Mucosa of descending colon (tissue), 3 donors: Measurements from ENCODE around the gene RIN2. TPM values are rescaled to one million over a fixed set of nuclear protein-coding genes. Genes with fewer than 3 reads are reported as not detected.

Experiments used
- ATAC-seq: fragments of 200-7000 bp; cut with Tn5 transposase; one replicate; pipeline ENCODE4 v1.9.1; 2020; ENCODE audit warnings: mild to moderate bottlenecking, moderate library complexity
- DNase-seq, 3 donors: peaks; one replicate each; pipeline ENCODE4 v3.0.0-alpha.2; 2020
- H3K36me3 ChIP-seq: fragments of 200-600 bp; one replicate; pipeline ENCODE4 v1.8.0; 2021; ENCODE audit warnings: low read depth, mild to moderate bottlenecking
- H3K4me1 ChIP-seq: fragments of 200-600 bp; one replicate; pipeline ENCODE4 v1.8.0; 2021; ENCODE audit warnings: low read depth, mild to moderate bottlenecking
- H3K4me3 ChIP-seq: fragments of 200-600 bp; one replicate; pipeline ENCODE4 v1.8.0; 2021; ENCODE audit warnings: mild to moderate bottlenecking
- H3K9me3 ChIP-seq: fragments of 200-600 bp; one replicate; pipeline ENCODE4 v1.8.0; 2021; ENCODE audit warnings: mild to moderate bottlenecking
- intact Hi-C, 2 donors: fragments of 100-400 bp; cut with DNase I in 1 of 2; cut with micrococcal nuclease in 1 of 2; formaldehyde crosslinking; loops; one replicate each; pipeline versions ENCODE4 v1.11.0 to v1.11.1; 2022; cut with DNase I, micrococcal nuclease
- total RNA-seq, 3 donors: library from RNA; stranded (reverse); fragmentation: NEBNext Ultra II Directional in 2 of 3; extraction: Animal tissue kit (Norgen Biotek cat#: 25700) in 2 of 3; gene quantifications; one replicate each; pipeline versions ENCODE4 v1.2.1 to v1.2.4, GENCODE V29; 2021 to 2023
- TF ChIP-seq, protein P1 (sequence below): fragments of 200-600 bp; IDR thresholded peaks from one replicate; pipeline ENCODE4 v1.8.0; 2022; ENCODE audit warnings: antibody characterized with exemption, mild to moderate bottlenecking
- donor health status: DM: no; HTN: no; CAD: no; lungs with moderate emphysema.
- donor health status: DM: no; HTN: no; CAD: no.
- donor health status: DM: no; HTN: yes; CAD: no.

The RIN2 gene
- total RNA-seq, 3 donors from 2014 or later = 73.1 to 127 (median 73.9) TPM

DNA sequence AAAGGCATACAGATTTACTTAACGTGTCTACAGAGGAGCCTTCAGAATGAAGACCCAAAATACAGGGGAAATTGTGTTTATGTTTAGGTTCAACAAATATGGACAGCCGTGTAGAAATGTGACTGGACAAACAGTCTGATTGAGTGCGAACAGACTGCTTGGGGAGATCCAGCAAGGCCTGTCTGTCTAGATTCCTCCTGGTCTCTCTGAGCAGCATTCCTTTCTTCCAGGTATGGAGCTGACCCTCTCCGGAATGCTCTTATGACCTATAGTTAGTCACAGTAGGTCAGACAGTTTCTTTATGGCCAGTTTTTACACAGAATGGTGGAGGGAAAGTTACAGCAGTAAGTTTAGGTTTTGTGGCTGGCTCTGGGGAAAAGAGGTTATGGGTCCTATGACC, 9.0 kb downstream of the RIN2 start:
- TF ChIP-seq, protein P1, sequence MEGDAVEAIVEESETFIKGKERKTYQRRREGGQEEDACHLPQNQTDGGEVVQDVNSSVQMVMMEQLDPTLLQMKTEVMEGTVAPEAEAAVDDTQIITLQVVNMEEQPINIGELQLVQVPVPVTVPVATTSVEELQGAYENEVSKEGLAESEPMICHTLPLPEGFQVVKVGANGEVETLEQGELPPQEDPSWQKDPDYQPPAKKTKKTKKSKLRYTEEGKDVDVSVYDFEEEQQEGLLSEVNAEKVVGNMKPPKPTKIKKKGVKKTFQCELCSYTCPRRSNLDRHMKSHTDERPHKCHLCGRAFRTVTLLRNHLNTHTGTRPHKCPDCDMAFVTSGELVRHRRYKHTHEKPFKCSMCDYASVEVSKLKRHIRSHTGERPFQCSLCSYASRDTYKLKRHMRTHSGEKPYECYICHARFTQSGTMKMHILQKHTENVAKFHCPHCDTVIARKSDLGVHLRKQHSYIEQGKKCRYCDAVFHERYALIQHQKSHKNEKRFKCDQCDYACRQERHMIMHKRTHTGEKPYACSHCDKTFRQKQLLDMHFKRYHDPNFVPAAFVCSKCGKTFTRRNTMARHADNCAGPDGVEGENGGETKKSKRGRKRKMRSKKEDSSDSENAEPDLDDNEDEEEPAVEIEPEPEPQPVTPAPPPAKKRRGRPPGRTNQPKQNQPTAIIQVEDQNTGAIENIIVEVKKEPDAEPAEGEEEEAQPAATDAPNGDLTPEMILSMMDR = no peak
- ATAC-seq = no peak
- no peak for DNase-seq
- no peaks in the 10 kb centered on the region for H3K36me3 ChIP-seq
- intact Hi-C loops = loop anchor here in 1 of 2 donors (10.0 kb wide), 1 partner anchor 72 kb away; no protein-coding TSS in a partner anchor
- H3K4me1 ChIP-seq = no peaks in the 10 kb centered on the region
- H3K4me3 ChIP-seq = no peak overlapping the region
- H3K9me3 ChIP-seq = no peaks in the 10 kb centered on the region

DNA sequence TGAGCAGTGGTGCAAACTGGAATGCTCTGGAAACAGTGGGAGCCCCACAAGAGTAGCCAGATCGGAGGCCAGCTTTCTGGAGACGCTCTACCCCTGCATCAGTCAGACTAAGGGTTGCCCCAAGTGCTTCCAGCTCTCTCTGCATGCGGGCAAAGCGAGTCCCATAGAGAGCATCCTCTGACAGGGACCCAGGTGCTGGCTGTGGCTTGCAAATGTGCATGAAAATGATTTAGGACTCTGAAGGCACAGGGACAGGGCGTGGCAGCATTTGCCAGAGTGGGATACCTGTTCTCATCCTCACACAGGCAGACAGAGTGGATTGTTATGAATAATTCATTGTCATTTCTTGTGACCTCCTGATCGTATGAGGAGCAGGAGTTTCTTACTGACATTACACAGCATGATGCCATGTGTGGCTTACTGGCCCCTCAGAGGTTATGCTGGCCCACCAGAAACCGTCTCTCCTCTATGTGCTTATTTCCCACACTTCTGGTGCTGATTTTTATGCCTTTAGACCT, 10.3 kb downstream of the RIN2 start:
- intact Hi-C loops = loop anchor here in 1 of 2 donors (10.0 kb wide), 1 partner anchor 74 kb away; no protein-coding TSS in a partner anchor
- H3K4me1 ChIP-seq = no peaks in the 10 kb centered on the region
- TF ChIP-seq, protein P1 = no peak
- no peak overlapping the region for H3K4me3 ChIP-seq
- ATAC-seq (no peak), DNase-seq (no peak)
- no peaks in the 10 kb centered on the region for H3K9me3 ChIP-seq
- H3K36me3 ChIP-seq = no peaks in the 10 kb centered on the region

DNA sequence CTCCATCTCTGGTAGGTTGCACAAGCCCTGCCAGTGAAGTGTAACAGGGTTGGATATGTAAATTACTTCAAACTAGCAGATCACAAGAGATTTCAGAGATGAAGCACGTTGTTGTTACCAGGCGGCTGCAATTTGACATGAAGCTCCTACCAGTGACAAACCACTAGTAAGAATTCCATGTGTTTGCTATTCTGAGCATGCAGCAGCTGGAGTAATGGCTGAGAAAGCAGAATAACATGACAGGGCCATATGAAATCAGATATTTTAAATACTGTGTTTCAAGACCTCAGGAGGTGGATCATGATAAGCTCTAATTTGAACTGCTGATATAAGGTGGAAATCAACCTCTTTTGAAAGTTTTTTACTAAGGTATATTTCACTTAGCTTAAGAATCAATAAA, 11.4 kb downstream of the RIN2 start:
- Histone ChIP-seq H3K36me3 (no peaks in the 10 kb centered on the region), H3K4me3 (no peak overlapping the region), H3K4me1 (peaks cover under 1% of the 10 kb centered on the region), H3K9me3 (no peaks in the 10 kb centered on the region)
- ATAC-seq (no peak), DNase-seq (no peak)
- intact Hi-C loops = loop anchor here in 1 of 2 donors (10.0 kb wide), 1 partner anchor 75 kb away; no protein-coding TSS in a partner anchor
- TF ChIP-seq, protein P1 = no peak

DNA sequence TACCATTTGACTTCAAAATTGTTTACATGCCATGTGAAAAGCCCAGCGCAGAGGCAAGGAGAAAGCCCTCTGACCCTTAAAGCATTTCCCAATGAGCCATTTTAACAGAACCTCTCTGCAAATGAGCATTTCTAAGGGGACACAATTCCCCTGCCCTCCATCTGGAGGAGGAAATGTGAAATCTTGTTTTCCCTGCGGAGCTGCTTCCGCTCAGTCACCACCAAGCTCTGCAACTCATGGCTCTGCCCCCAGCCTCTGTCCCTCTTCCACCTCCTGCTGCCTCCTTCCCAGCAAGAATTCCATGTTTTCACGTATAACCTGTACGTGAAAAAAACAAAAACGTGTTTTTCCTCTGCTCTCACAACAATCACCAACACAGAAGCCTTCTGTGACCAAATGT, 12.3 kb downstream of the RIN2 start:
- Histone ChIP-seq H3K9me3 (no peaks in the 10 kb centered on the region), H3K4me1 (peaks cover 9% of the 10 kb centered on the region), H3K4me3 (no peak overlapping the region), H3K36me3 (no peaks in the 10 kb centered on the region)
- no peak for ATAC-seq
- intact Hi-C loops = no loop called here
- no peak for DNase-seq
- TF ChIP-seq, protein P1 = no peak

DNA sequence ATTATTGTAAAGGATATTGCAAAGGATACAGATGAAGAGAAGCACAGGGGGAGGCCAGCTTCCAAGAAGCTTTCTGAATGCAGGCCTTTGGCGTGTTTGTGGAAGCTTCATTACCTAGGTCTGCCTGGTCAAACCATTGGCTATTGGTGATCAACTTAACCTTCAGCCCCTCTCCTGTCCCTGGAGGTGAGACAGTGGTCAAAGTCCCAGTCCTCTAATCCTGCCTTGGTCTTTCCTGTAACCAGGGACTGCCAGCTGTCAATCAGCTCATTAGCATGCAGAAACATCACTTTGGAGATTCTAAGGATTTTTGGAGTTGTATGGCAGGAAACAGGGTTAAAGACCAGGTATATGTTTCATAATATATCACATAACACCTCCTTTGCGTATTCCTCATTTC, 13.0 kb downstream of the RIN2 start:
- TF ChIP-seq, protein P1 = no peak
- DNase-seq (no peak), ATAC-seq (no peak)
- peaks cover 15% of the 10 kb centered on the region for H3K4me1 ChIP-seq
- intact Hi-C loops = no loop called here
- no peaks in the 10 kb centered on the region for H3K36me3 ChIP-seq
- H3K9me3 ChIP-seq = no peaks in the 10 kb centered on the region
- H3K4me3 ChIP-seq = no peak overlapping the region

DNA sequence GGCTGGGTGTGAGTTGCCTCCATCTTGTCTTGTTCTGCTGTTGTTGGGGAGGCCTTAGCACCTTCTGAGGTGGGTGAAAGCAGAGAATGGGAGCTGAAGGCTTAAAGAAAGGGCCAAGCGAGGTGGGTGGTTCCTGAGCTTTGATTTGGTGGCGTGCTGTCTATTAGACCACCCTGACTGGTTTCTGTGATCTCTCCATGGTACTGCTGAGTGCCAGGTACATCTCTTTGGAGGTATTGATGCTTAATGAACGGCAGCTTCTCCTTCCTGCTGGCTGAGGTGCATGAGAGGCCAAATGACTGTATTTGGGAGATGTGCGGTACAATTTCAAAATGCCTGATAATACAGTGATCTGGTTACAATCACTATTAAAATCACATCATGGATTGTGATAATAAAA, 15.4 kb downstream of the RIN2 start:
- TF ChIP-seq, protein P1 = no peak
- H3K9me3 ChIP-seq = no peaks in the 10 kb centered on the region
- H3K36me3 ChIP-seq = no peaks in the 10 kb centered on the region
- ATAC-seq (no peak), DNase-seq (no peak)
- peaks cover 27% of the 10 kb centered on the region for H3K4me1 ChIP-seq
- no peak overlapping the region for H3K4me3 ChIP-seq
- intact Hi-C loops = no loop called here
